ENCODE measurements around the gene ZRANB2.

ZRANB2 gene, protein sequence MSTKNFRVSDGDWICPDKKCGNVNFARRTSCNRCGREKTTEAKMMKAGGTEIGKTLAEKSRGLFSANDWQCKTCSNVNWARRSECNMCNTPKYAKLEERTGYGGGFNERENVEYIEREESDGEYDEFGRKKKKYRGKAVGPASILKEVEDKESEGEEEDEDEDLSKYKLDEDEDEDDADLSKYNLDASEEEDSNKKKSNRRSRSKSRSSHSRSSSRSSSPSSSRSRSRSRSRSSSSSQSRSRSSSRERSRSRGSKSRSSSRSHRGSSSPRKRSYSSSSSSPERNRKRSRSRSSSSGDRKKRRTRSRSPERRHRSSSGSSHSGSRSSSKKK

DNA sequence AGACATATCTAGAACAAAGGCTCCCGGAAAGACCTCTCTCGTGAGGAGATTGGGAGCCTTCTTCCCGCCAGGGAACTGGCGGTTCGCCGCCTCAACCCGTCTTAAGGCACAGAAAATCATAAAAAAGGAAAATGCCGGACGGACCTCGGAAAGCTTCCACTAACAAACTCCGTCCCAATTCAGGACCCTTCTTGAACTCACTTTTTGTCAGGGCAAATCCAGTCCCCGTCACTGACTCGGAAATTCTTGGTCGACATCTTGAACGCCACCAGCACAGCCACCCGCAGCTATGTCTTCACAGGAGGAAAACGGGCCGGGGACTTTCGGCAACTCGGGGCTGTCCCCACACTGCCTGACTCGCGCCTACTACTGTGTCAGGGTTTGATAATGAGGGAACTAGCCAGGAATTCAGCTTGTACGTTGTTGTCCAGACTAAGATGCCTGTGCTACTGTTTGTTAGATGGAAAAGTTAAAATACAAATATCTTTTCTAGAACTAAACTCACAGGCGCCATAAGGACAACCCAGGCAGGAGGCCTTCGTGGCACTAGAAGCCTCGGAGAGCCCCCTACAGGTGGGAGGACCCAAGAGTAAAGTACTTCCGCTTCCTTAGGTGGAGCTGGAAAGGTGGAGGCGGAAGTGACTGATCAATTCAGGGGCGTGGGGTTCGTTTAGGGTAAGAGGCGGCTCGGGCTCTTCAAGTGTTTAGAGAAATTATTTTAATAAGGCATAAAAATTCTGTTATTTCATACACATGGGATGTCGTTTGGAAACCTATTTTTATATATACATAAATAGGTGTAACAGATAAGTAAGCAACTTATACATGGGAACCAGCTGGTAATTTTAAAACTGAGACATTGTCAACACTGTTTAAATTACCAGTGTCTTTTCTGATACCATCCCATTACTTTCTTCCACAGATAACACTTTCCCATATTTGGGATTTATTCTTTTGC, at the start of gene ZRANB2:
Gene ZRANB2 (minus strand): TSS at position 297 of the 958 bp plus-strand sequence. CDS start 40 bp downstream, at position 257.
- peak within 1 kb of the TSS; percentile 68 for H3K4me3 ChIP-seq (ENCODE audit: low read depth, low read length)
- TF ChIP-seq, protein P1, sequence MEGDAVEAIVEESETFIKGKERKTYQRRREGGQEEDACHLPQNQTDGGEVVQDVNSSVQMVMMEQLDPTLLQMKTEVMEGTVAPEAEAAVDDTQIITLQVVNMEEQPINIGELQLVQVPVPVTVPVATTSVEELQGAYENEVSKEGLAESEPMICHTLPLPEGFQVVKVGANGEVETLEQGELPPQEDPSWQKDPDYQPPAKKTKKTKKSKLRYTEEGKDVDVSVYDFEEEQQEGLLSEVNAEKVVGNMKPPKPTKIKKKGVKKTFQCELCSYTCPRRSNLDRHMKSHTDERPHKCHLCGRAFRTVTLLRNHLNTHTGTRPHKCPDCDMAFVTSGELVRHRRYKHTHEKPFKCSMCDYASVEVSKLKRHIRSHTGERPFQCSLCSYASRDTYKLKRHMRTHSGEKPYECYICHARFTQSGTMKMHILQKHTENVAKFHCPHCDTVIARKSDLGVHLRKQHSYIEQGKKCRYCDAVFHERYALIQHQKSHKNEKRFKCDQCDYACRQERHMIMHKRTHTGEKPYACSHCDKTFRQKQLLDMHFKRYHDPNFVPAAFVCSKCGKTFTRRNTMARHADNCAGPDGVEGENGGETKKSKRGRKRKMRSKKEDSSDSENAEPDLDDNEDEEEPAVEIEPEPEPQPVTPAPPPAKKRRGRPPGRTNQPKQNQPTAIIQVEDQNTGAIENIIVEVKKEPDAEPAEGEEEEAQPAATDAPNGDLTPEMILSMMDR (IDR thresholded peaks at IDR 0.05; ENCODE audit: borderline replicate concordance, insufficient read depth, low read depth, low read length): peak; percentile 40; the same call in 1 of the 2 replicates

DNA sequence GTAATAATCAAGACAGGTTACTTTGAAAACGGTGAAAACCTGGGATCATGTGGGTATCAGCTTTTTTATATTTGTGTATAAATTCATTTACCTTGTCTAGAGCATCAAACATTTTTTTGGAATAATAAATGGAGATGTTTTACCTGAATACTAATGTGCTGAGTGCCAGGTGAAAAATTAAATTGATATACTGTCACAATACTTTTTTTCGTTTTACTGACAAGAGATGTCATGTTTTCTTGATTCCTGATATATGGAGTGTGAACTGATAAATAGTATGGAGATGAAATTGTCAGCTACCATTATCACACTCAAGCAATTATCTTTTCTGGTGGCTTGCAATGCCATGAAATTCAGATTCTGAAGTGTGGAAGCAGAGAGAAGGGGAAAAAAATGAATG, 47.2 kb upstream of the ZRANB2 start:
- TF ChIP-seq, protein P1 (IDR thresholded peaks at IDR 0.05; ENCODE audit: borderline replicate concordance, insufficient read depth, low read depth, low read length): no peak

DNA sequence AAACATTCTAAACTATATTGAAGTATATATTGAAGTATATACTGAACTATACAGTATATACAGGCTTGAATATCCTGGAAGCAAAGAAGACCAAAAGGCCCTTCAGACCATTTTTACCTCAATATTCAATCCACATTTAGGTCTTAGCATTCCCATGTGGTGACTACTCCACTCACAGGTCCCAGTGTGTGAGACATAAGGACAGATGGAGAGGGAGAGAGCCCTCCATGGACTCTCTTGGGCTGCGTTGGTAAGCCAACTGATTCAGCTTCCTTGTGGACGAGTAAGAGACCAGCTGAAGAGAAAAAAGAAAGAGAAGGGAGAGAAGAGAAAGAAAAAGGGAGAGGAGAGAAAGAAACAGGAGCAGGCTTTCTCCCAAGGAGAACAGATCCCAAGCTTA, 37.3 kb upstream of the ZRANB2 start:
- TF ChIP-seq, protein P1 (IDR thresholded peaks at IDR 0.05; ENCODE audit: borderline replicate concordance, insufficient read depth, low read depth, low read length): no peak

More for the DNA sequence above, 47.2 kb upstream of the ZRANB2 start:
- H3K4me3 ChIP-seq (ENCODE audit: low read depth, low read length): no peak overlapping the region

DNA sequence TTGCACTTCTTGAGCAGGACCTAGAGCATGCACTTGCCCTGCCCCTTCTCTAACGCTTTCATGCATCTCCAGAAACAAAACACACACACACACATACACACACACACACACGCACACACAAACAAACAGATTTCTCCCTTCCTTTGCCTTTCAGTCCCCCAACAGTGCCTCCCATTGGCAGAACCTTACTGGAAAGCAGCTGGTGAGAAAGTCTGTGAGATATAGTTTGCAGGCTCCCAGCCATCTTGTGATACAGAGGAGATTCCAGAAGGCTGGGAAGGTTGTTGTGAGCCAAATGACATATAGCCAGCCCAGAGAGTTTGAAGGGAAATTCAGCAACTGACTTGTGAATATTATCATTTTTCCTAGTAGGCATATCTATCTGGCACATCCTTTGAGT, 35.9 kb upstream of the ZRANB2 start:
- TF ChIP-seq, protein P1 (IDR thresholded peaks at IDR 0.05; ENCODE audit: borderline replicate concordance, insufficient read depth, low read depth, low read length): no peak
- no peak overlapping the region for H3K4me3 ChIP-seq (ENCODE audit: low read depth, low read length)

More for the DNA sequence above, 37.3 kb upstream of the ZRANB2 start:
- no peak overlapping the region for H3K4me3 ChIP-seq (ENCODE audit: low read depth, low read length)

DNA sequence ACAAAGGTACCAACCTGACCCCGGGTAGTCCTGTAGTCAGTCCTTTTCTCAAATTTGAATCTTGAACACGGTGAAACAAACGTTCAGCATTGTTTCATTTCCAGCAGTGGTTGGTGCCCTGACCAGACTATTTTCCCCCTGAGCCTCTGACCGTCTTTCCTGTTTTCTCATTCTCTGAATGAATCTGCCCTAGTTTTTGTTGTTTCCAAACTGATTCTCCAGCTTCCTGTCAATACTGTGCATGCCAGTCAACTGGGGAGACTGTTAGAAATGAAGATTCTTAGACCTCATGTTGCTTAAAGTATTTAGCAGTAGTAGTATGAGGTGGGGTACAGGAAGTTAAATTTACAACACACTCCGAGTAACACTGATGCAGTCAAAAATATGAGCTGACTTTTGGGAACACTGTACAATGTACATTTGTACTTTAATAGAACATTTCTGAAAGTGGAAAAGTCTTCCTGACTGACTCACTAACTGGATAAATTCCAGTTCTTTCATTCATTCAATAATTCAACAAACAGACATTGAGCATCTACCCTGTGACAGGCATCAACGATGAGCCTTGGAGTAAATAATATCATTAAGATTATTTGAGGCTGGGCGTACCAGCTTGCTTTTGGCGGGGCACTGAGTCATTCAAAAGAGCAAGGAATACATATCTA, 26.0 kb upstream of the ZRANB2 start:
- H3K4me3 ChIP-seq (ENCODE audit: low read depth, low read length): no peak overlapping the region
- TF ChIP-seq, protein P1 (IDR thresholded peaks at IDR 0.05; ENCODE audit: borderline replicate concordance, insufficient read depth, low read depth, low read length): no peak

DNA sequence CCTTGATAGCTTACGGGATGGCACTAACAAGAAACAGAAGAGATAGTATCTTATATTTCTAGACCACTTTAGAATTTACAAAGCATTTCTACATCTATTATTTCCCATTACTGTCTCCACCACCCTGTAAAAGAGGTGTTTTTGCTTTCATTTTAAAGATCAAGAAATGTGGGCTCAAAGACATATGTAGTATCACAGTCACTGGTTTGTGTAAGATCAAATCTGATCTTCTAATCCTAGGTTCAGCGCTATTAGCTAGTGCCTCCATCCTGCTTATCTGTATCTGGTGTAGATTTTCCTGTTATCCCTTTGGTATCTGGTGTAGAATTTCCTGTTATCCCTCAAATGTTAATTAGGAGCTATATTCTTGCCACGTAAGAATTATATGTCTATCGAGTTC, 23.6 kb upstream of the ZRANB2 start:
- no peak overlapping the region for H3K4me3 ChIP-seq (ENCODE audit: low read depth, low read length)
- TF ChIP-seq, protein P1 (IDR thresholded peaks at IDR 0.05; ENCODE audit: borderline replicate concordance, insufficient read depth, low read depth, low read length): no peak
